Neural cell (in vitro differentiated cells): ENCODE measurements around the gene COL4A4.

ENCODE experiments used
- EP300 ChIP-seq: fragments of 450-650 bp; conservative IDR thresholded peaks from 2 replicates; pipeline ENCODE4 v1.6.1; 2014; ENCODE audit warnings: antibody characterized with exemption, mild to moderate bottlenecking, moderate library complexity; ENCODE audit not compliant: poor library complexity, severe bottlenecking
- EZH2 ChIP-seq: fragments of 200-600, 300-800 bp; shearing (Covaris generic), sonication (generic); IDR thresholded peaks from 2 replicates; pipeline ENCODE4 v1.6.1; 2014; ENCODE audit warnings: antibody characterized with exemption, low read length, borderline replicate concordance, mild to moderate bottlenecking; ENCODE audit not compliant: insufficient read depth, poor library complexity, severe bottlenecking
- RAD21 ChIP-seq: fragments of 450-650 bp; conservative IDR thresholded peaks from 2 replicates; pipeline ENCODE4 v1.6.1; 2014; ENCODE audit warnings: antibody characterized with exemption, mild to moderate bottlenecking, moderate library complexity
- TF ChIP-seq, protein P1 (sequence below): fragments of 450-650 bp; IDR thresholded peaks from 2 replicates; pipeline ENCODE4 v1.5.1; 2014; ENCODE audit warnings: antibody characterized with exemption, mild to moderate bottlenecking, moderate library complexity; ENCODE audit not compliant: poor library complexity, severe bottlenecking

DNA sequence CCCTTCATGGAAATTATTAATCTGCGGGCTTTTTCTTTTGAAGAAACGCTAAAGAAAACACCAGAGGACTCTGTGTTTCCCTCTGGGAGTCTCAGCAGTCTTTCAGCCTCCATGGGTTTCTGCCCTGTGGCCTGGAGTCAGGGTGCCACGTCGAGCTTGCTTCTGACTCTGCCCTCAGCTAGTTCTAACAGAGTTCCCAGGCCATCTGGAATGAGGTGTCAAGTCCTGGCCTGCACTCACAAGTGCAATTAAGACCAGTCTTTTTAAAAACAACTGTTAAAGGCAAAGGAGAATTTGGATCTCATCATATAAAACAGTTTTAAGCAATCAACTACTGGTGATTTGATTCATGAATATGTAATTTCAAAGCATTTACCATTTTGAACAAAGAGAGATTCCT lies 170.8 kb downstream of the COL4A4 start:
- TF ChIP-seq EP300 (no peak), EZH2 (no peak), RAD21 (no peak)
- TF ChIP-seq, protein P1, sequence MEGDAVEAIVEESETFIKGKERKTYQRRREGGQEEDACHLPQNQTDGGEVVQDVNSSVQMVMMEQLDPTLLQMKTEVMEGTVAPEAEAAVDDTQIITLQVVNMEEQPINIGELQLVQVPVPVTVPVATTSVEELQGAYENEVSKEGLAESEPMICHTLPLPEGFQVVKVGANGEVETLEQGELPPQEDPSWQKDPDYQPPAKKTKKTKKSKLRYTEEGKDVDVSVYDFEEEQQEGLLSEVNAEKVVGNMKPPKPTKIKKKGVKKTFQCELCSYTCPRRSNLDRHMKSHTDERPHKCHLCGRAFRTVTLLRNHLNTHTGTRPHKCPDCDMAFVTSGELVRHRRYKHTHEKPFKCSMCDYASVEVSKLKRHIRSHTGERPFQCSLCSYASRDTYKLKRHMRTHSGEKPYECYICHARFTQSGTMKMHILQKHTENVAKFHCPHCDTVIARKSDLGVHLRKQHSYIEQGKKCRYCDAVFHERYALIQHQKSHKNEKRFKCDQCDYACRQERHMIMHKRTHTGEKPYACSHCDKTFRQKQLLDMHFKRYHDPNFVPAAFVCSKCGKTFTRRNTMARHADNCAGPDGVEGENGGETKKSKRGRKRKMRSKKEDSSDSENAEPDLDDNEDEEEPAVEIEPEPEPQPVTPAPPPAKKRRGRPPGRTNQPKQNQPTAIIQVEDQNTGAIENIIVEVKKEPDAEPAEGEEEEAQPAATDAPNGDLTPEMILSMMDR = no peak
